ENCODE data around the gene RIMS4.

The RIMS4 gene

DNA sequence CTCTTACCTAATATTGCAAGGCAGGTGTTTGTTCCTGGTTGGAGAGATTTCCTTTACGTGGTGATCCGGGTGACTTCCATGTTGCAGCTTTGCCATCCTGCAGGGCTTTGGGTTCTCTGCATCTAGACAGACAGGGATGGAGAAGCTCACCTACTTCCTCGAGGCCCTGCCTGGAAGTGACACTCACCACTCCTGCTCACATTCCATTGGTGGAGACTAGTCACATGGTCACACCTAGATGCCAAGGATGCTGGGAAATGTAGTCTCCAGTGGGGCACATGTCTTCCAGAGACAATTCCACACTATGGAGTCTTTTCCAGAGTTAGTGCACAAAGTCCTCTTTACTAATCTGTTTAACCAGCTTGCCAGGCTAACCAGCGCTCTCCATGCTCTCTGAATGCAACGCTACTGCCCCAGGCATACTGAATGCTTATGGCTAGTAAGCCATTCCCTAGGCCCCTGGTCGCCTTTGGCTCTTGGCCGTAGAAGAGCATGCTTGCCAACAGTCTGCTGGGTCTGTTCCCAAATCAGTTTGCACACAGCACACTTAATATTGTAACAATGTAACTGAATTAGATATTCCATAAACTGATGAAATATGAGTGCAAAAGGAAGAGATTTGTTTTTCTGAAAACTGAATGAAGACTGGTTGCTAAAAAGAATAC, 71.4 kb downstream of the RIMS4 start:
- DNase-seq: peak; percentile 72

DNA sequence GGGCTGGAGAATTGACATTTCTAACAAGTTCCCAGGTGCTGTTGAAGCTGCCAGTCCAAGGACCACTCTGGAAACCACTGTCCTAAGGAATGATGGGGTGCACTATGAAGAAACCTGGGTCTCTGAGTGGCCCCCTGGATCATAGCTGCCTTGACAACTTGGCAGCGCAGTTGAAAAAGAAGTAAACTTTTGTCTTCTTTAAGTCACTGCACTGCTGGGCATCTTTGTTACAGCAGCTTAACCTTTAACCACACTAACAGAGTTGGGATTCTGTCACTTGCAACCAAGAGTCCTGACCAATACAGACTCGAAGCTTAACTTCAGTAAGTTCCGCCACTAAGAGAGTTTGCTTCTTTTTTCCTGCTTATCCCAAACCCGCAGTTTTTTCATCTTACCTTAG, 73.2 kb downstream of the RIMS4 start:
- no peak for DNase-seq

DNA sequence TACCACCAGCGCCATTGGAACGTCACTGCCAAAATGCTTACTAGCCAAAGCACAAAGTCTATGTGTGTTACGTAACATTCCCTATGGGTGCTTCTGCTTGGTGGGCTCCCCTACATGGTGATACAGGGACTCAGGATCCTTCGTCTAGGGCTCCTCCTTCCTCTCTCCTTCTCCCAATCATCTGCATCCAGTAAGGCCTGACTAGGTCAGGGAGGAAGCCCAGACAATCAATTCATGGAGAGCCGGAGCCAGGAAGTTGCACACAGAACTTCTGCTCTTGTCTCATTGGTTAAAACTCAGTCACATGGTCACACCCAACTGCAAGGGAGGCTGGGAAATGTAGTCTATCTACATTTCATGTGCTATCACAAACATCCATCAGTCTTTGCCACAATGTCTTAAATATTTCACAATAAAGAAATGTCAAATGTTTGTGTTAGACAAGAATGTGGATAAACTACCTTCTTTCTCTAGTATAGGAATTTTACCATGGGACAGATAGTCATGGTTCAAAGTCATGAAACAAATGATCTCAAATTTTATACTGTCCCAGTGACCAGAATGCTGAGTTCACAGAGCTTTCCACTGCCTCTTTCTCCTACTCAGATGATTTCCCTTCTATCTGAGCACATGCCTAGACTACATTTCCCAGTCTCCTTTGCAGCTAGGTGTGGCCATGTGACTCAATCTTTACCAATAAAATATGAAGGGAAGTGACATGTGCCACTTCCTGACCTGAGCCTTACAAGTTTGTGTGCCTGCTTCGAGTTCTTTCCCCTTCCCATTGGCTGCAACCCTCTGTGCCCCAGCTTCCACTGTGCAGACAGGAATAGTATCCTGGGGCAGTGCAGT, 74.0 kb downstream of the RIMS4 start:
- peak; percentile 96 for DNase-seq

- no peak for DNase-seq
Measured at GRCh38 chr20:44735816-44736169, 74.6 kb downstream of the RIMS4 start.

DNA sequence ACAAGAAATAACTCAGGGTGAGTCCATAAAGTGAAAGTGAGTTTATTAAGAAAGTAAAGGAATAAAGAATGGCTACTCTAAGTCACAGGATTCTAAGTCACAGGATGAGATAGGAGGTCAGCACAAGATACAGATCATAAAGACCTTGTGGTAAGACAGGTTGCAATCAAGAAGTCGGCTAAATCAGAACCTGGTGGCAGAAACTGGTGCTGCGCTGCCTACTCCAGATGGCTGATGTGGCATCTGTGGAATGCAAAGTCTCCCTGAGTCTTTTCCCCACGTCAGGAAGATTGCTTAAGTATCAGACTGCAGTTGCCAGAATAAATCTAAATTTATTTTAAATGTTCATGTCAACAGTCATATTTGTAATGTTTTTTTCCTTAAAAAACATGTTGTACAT, 75.4 kb downstream of the RIMS4 start:
- DNase-seq: peak; percentile 85

GRCh38 chr20:44733341-44734069, 76.8 kb downstream of the RIMS4 start:
- DNase-seq: peak; percentile 76

- no peak for DNase-seq
Measured at GRCh38 chr20:44732327-44732726, 78.0 kb downstream of the RIMS4 start.

- DNase-seq: no peak
Measured at GRCh38 chr20:44731657-44732056, 78.7 kb downstream of the RIMS4 start.

GRCh38 chr20:44730441-44730840, 79.9 kb downstream of the RIMS4 start:
- DNase-seq: peak; percentile 98

DNA sequence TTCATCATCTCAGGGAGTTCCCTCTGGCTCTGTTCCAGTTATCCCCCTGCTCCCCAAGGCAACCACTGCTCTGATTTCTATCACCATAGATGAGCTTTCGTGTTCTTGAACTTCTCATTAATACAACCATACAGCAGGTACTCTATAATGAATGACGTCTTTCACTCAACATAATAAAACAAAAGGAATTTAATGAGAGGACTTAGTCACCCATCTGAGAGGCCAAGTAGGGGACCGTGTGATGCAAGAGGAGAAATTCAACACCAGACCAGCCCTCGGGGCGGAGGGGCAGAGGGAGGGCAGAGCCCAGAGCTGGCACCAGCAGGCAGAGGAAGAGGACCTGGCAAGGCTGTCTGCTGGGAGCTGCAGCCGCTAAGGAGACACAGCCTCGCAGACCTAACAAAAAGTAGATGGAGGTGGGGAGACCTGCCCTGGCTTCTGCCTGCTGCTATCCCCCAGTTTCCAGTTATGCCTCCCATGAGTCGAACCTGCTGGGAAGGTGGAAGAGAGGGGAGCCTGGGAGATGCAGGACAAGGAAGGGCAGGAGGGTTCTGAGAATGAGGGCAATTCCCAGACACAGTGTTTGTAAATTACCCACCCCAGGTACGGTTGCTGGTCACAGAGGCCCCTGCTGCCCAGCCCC, 81.4 kb downstream of the RIMS4 start:
- DNase-seq: peak; percentile 91

DNA sequence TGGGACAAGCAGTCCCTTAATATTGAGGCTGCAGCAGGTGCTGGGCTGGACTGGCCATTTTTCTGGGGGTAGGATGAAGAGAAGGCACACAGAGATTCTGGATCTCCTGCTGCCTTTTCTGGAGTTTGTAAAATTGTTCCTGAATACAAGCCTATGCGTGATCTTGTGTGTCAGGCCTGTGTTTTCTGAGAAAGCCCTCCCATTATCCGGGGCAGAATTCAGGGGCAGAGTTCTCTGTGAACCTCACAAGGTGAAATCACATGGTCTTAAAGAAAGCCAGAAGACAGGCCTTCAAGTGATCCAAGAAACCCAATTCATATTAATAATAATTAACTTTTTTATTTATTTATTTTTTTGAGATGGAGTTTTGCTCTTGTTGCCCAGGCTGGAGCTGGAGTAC, 82.7 kb downstream of the RIMS4 start:
- no peak for DNase-seq

DNA sequence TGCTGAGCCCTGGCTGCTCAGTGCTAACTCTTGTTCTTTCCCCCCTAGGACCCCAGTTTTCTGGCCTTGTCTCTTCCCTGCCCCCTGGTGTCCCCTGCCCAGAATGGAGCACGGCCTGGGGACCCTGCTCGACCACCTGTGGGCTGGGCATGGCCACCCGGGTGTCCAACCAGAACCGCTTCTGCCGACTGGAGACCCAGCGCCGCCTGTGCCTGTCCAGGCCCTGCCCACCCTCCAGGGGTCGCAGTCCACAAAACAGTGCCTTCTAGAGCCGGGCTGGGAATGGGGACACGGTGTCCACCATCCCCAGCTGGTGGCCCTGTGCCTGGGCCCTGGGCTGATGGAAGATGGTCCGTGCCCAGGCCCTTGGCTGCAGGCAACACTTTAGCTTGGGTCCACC, 83.3 kb downstream of the RIMS4 start:
- no peak for DNase-seq

DNA sequence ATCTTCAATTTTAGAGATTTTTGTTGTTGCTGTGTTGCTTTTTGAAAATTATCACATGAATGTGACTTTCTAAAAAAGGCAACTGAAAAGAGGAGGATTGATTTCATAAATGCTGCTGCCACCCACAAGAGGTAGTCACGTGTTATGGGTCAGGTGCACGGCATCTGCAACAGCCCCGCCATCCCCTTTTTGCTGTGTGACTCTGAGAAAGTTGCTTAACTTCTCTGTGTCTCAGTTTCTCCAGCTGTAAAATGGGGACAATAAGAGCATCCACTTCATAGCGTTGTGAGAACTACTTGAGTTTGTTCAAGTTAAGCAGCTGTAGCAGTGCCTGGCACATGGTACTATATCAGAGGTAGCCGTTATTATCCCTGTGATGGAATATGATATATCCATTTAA, 84.5 kb downstream of the RIMS4 start:
- no peak for DNase-seq

GRCh38 chr20:44724423-44725091, 85.8 kb downstream of the RIMS4 start:
- no peak for DNase-seq

- no peak for DNase-seq
Measured at GRCh38 chr20:44723798-44724362, 86.5 kb downstream of the RIMS4 start.

DNA sequence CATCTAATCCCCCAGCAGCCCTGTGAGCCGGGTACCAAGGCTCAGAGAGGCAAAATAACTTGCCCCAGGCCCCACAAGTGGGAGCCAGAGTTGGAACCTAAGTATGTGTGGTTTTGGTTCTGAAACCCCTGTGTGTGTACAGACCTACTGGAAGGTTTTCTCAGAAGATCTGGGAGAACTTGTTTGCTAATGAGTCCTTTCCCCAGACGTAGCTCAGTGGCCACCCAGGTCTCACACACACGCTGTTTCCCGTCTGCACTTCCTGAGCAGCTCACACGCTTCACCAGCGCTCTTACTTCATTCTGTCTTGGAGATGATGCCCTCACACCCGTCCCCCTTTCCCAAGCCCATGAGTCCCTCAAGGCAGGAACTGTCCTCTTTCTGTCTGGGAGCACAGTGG, 87.0 kb downstream of the RIMS4 start:
- peak; percentile 48 for DNase-seq

- no peak for DNase-seq
Measured at GRCh38 chr20:44722990-44723389, 87.4 kb downstream of the RIMS4 start.

GRCh38 chr20:44721785-44722054, 88.6 kb downstream of the RIMS4 start:
- no peak for DNase-seq

GRCh38 chr20:44720997-44721784, 89.2 kb downstream of the RIMS4 start:
- peak; percentile 92 for DNase-seq

DNA sequence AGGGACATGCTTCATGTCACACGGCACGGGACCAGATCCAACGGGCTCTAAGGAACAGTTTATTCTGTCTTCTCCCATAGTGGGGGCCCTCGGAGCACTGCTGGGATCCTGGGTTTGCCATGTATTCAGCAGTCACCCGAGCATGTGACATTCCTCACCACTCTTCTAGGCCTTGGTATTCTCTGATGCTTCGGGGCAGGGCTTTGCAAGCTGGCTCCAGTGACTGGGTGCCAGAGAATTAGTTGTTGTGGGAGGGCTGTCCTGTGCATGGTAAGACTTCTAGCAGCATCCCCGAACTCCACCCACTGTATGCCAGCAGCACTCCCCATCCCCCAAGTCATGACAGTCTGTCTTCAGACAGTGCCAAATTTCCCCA, 89.7 kb downstream of the RIMS4 start:
- DNase-seq: peak; percentile 93

- no peak for DNase-seq
Measured at GRCh38 chr20:44719841-44720240, 90.5 kb downstream of the RIMS4 start.

- DNase-seq: no peak
Measured at GRCh38 chr20:44717986-44718385, 92.4 kb downstream of the RIMS4 start.
